Measurements from ENCODE around the gene CEACAM16. TPM values are rescaled to one million over a fixed set of nuclear protein-coding genes. Genes with fewer than 3 reads are reported as not detected.
"Not testable (repeated sequence)": the region's sequence is repeated elsewhere in the genome, so short reads cannot be mapped to it uniquely, and the experiment has no call there.

Gene CEACAM16
- total and polyA plus RNA-seq, 4 donors = 0.36 TPM; not detected in 3

DNA sequence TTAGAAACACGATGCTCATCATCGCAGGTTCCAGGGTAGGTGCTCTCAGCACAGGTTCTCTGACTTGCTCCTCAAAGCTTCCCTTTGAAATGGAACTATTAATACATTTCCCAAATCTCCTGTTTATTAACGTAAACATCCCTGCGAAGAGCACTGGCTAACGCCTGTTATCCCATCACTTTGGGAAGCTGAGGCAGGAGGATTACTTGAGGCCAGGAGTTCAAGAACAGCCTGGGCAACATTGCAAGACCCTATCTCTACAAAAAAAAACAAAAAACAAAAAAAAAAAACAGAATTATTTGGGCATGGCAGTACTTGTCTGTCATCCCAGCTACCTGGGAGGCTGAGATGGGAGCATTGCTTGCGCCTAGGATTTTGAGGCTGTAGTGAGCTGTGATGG, 18.7 kb downstream of the CEACAM16 start:
- Histone ChIP-seq H3K9me3 (ENCODE audit: control insufficient read depth, low read length) (no peaks in the 10 kb centered on the region), H3K4me1 (ENCODE audit: control insufficient read depth in 1 of 2, insufficient read depth in 2 of 2, low read length in 2 of 2) (no peaks in the 10 kb centered on the region), H3K27me3 (ENCODE audit: control insufficient read depth in 1 of 2, insufficient read depth in 2 of 2, low read length in 1 of 2) (no peaks in the 10 kb centered on the region), H3K4me3 (ENCODE audit: low read length in 2 of 2) (no peak overlapping the region), H3K36me3 (ENCODE audit: control insufficient read depth in 1 of 2, insufficient read depth in 2 of 2, low read length in 1 of 2) (no peaks in the 10 kb centered on the region), H3K27ac (ENCODE audit: low read depth in 1 of 2, low read length in 2 of 2) (no peak overlapping the region)
- 91 to 96% methylated on average over 6 of the region's 6 CpGs for WGBS, 2 donors
- no peak for ATAC-seq (ENCODE audit: low FRiP score)
- intact Hi-C loops (cut with DNase I) = no loop called here
- DNase-seq = no peak

DNA sequence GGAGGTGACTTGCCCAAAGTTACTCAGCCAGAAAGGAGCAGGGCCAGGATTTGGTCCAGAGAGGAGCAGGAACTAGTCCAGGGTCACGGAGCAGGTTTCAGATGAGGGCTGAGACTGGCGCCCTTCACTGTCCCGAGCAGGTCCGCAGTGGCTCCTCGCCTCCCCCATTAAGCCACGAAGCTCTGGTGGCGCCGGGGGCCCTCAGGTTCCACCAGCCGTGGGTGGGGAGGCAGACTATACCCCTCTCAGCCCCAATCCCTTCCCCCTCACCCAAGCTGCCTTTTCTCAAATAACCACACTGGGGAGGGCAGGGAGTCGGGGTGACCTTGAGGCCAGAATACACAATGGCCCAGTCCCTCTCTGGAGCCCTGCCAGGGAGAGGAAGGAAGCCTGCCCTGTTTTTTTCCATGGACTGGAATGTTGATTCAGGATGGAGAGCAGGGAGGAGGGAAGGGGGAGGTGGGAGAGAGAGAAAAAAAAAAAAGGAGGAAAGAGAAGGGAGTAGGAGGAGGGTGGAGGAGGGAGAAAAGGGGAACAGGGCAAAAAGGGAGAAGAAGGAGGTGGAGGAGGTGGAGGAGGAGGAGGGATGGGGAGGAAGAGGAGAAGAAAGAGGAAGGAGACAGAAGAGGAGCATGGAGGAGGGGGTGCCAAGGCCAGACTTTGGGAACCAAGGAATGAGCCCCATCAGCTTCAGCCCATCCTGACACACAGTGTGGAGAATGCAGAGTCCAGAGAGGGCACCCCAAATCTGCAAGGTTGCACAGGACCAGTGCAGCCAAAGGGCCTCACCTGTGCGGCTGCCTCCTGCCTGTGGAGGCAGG, 19.7 kb downstream of the CEACAM16 start:
- peak; percentile 83 for ATAC-seq (ENCODE audit: low FRiP score)
- Histone ChIP-seq H3K9me3 (ENCODE audit: control insufficient read depth, low read length) (no peaks in the 10 kb centered on the region), H3K4me1 (ENCODE audit: control insufficient read depth in 1 of 2, insufficient read depth in 2 of 2, low read length in 2 of 2) (no peaks in the 10 kb centered on the region), H3K36me3 (ENCODE audit: control insufficient read depth in 1 of 2, insufficient read depth in 2 of 2, low read length in 1 of 2) (no peaks in the 10 kb centered on the region), H3K27ac (ENCODE audit: low read depth in 1 of 2, low read length in 2 of 2) (peak overlapping the region in 1 of 2 donors; percentile 39), H3K27me3 (ENCODE audit: control insufficient read depth in 1 of 2, insufficient read depth in 2 of 2, low read length in 1 of 2) (no peaks in the 10 kb centered on the region), H3K4me3 (ENCODE audit: low read length in 2 of 2) (no peak overlapping the region)
- intact Hi-C loops (cut with DNase I) = no loop called here
- peak; percentile 87 to 91 for DNase-seq
- WGBS, 2 donors = 9 to 11% methylated on average over 11 of the region's 11 CpGs

DNA sequence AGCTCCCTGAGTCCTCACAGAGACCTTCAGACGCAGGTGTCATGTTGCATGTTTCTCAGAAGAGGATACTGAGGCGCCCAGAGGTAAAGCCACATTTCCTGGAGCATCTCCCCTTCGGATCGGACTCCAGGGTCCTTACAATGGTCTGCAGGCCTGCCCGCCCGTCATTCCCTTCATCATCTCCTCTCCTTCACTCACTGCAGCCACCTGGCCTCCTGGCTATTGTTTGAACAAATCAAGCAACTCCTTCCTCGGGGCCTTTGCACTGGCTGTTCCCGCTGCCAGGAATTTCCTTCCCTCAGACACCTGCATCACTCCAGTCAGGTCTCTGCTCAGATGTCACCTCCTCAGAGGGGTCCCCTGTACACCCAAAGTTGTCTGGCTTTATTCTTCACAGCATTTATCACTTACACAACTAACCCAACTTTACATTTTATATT, 20.3 kb downstream of the CEACAM16 start:
- Histone ChIP-seq H3K4me3 (ENCODE audit: low read length in 2 of 2) (no peak overlapping the region), H3K36me3 (ENCODE audit: control insufficient read depth in 1 of 2, insufficient read depth in 2 of 2, low read length in 1 of 2) (no peaks in the 10 kb centered on the region), H3K9me3 (ENCODE audit: control insufficient read depth, low read length) (no peaks in the 10 kb centered on the region), H3K4me1 (ENCODE audit: control insufficient read depth in 1 of 2, insufficient read depth in 2 of 2, low read length in 2 of 2) (no peaks in the 10 kb centered on the region), H3K27me3 (ENCODE audit: control insufficient read depth in 1 of 2, insufficient read depth in 2 of 2, low read length in 1 of 2) (no peaks in the 10 kb centered on the region), H3K27ac (ENCODE audit: low read depth in 1 of 2, low read length in 2 of 2) (peak overlapping the region in 1 of 2 donors; percentile 3)
- no peak for DNase-seq
- no peak for ATAC-seq (ENCODE audit: low FRiP score)
- 76 to 78% methylated on average over 8 of the region's 8 CpGs for WGBS, 2 donors
- intact Hi-C loops (cut with DNase I) = no loop called here

DNA sequence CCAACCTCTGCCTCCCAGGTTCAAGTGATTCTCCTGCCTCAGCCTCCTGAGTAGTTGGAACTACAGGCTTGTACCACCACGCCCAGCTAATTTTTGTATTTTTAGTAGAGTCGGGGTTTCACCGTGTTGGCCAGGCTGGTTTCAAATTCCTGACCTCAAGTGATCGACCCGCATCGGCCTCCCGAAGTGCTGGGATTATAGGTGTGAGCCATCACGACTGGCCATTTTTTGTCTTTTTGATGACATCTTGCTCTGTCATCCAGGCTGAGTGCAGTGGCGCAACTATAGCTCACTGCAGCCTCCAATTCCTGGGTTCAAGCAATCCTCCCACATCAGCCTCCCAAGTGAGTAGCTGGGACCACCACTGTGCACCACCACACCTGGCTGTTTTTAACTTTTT, 21.4 kb downstream of the CEACAM16 start:
- not testable (repeated sequence) for H3K9me3 ChIP-seq (ENCODE audit: control insufficient read depth, low read length); H3K4me1 ChIP-seq (ENCODE audit: control insufficient read depth in 1 of 2, insufficient read depth in 2 of 2, low read length in 2 of 2); H3K27me3 ChIP-seq (ENCODE audit: control insufficient read depth in 1 of 2, insufficient read depth in 2 of 2, low read length in 1 of 2); H3K4me3 ChIP-seq (ENCODE audit: low read length in 2 of 2); H3K36me3 ChIP-seq (ENCODE audit: control insufficient read depth in 1 of 2, insufficient read depth in 2 of 2, low read length in 1 of 2); DNase-seq; H3K27ac ChIP-seq (ENCODE audit: low read depth in 1 of 2, low read length in 2 of 2); ATAC-seq (ENCODE audit: low FRiP score)
- intact Hi-C loops (cut with DNase I) = loop anchor here (5.0 kb wide), 3 partner anchors 33 to 122 kb away; no protein-coding TSS in a partner anchor
- WGBS, 2 donors = 95 to 98% methylated on average over 9 of the region's 9 CpGs

DNA sequence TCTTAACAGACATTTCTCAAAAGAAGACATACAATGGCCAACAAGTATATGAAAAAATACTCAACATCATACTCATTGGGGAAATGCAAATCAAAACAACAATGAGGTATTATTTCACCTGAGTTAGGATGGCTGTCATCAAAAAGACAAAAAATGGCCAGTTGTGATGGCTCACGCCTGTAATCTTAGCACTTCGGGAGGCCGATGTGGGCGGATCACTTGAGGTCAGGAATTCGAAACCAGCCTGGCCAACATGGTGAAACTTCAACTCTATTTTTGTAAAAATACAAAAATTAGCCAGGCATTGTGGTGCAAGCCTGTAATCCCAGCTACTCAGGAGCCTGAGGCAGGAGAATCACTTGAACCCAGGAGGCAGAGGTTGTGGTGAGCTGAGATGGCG, 22.0 kb downstream of the CEACAM16 start:
- Histone ChIP-seq H3K9me3 (ENCODE audit: control insufficient read depth, low read length) (no peaks in the 10 kb centered on the region), H3K27me3 (ENCODE audit: control insufficient read depth in 1 of 2, insufficient read depth in 2 of 2, low read length in 1 of 2) (no peaks in the 10 kb centered on the region), H3K4me3 (ENCODE audit: low read length in 2 of 2) (no peak overlapping the region), H3K36me3 (ENCODE audit: control insufficient read depth in 1 of 2, insufficient read depth in 2 of 2, low read length in 1 of 2) (no peaks in the 10 kb centered on the region), H3K27ac (ENCODE audit: low read depth in 1 of 2, low read length in 2 of 2) (no peak overlapping the region), H3K4me1 (ENCODE audit: control insufficient read depth in 1 of 2, insufficient read depth in 2 of 2, low read length in 2 of 2) (no peaks in the 10 kb centered on the region)
- 39 to 41% methylated on average over 6 of the region's 6 CpGs for WGBS, 2 donors
- DNase-seq (no peak), ATAC-seq (ENCODE audit: low FRiP score) (no peak)
- intact Hi-C loops (cut with DNase I) = loop anchor here (5.0 kb wide), 3 partner anchors 34 to 121 kb away; no protein-coding TSS in a partner anchor

DNA sequence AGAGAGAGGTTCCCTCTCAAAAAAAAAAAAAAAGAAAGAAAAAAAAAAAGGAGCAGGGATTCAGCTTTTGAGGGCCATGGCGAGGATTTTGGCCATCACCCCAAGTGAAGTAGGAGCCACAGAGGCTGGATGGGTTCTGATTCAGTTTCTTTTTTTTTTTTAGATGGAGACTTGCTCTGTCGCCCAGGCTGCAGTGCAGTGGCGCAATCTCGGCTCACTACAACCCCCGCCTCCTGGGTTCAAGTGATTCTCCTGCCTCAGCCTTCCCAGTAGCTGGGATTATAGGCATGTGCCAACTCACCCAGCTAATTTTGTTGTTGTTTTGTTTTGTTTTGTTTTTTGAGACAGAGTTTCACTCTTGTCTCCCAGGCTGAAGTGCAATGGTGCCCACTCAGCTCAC, 22.4 kb downstream of the CEACAM16 start:
- H3K4me1 ChIP-seq (ENCODE audit: control insufficient read depth in 1 of 2, insufficient read depth in 2 of 2, low read length in 2 of 2); H3K27ac ChIP-seq (ENCODE audit: low read depth in 1 of 2, low read length in 2 of 2); H3K36me3 ChIP-seq (ENCODE audit: control insufficient read depth in 1 of 2, insufficient read depth in 2 of 2, low read length in 1 of 2); DNase-seq; H3K9me3 ChIP-seq (ENCODE audit: control insufficient read depth, low read length); ATAC-seq (ENCODE audit: low FRiP score); H3K27me3 ChIP-seq (ENCODE audit: control insufficient read depth in 1 of 2, insufficient read depth in 2 of 2, low read length in 1 of 2); H3K4me3 ChIP-seq (ENCODE audit: low read length in 2 of 2): not testable (repeated sequence)
- intact Hi-C loops (cut with DNase I) = loop anchor here (5.0 kb wide), 3 partner anchors 34 to 121 kb away; no protein-coding TSS in a partner anchor
- WGBS, 2 donors = 75 to 77% methylated on average over 5 of the region's 5 CpGs

DNA sequence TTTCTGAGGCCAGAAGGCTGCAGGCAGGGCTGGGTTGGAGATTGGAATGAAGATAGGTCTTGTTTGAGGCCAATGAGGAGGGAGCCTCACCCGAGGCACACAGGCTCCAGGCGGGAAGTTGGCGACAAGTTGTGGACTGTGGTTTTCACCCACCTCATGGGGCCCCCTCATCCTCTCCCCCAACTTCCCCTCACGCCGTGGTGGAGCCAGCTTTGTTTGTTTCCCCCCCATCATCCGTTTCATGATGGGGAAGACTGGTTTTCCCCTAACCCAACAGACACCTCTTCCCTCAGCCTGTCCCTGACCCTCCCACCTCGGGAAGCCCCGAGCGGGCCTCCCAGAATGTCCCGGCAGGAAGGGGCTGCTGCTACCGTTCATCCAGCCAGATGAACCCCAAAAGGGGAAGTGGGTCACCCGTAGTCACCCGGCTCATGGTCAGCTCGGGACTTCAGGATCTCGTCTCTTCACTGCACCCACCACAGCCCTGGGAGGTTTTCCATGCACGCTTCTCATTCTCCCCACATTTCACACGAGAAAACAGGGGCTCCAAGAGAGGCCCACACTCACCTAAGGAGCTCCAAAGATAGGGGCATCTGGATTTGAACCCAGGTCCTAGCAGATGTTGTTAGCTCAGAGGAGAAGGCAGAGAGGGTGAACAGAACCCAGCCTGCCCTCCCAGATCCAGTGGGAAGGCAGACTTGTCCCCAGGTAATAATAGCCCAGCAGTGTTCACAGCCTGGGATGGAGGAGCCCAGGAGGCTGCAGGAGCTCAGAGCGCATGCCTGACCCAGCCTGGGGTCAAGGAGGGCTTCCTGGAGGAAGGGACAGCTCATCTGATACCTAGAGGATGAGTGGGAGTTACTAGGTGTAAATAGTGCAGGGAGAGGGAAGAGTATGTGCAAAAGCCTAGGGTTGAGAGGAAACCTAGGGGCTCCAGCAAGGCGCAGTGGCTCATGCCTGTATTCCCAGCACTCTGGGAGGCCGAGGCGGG, 23.5 kb downstream of the CEACAM16 start:
- H3K27me3 ChIP-seq (ENCODE audit: control insufficient read depth in 1 of 2, insufficient read depth in 2 of 2, low read length in 1 of 2) = no peaks in the 10 kb centered on the region
- no peak overlapping the region for H3K4me3 ChIP-seq (ENCODE audit: low read length in 2 of 2)
- DNase-seq (peak in 1 of 2 donors; percentile 72), ATAC-seq (ENCODE audit: low FRiP score) (no peak)
- H3K27ac ChIP-seq (ENCODE audit: low read depth in 1 of 2, low read length in 2 of 2) = no peak overlapping the region
- intact Hi-C loops (cut with DNase I) = loop anchor here (5.0 kb wide), 3 partner anchors 35 to 120 kb away; no protein-coding TSS in a partner anchor
- H3K36me3 ChIP-seq (ENCODE audit: control insufficient read depth in 1 of 2, insufficient read depth in 2 of 2, low read length in 1 of 2) = no peaks in the 10 kb centered on the region
- WGBS, 2 donors = 72 to 76% methylated on average over 21 of the region's 21 CpGs
- no peaks in the 10 kb centered on the region for H3K4me1 ChIP-seq (ENCODE audit: control insufficient read depth in 1 of 2, insufficient read depth in 2 of 2, low read length in 2 of 2)
- no peaks in the 10 kb centered on the region for H3K9me3 ChIP-seq (ENCODE audit: control insufficient read depth, low read length)

DNA sequence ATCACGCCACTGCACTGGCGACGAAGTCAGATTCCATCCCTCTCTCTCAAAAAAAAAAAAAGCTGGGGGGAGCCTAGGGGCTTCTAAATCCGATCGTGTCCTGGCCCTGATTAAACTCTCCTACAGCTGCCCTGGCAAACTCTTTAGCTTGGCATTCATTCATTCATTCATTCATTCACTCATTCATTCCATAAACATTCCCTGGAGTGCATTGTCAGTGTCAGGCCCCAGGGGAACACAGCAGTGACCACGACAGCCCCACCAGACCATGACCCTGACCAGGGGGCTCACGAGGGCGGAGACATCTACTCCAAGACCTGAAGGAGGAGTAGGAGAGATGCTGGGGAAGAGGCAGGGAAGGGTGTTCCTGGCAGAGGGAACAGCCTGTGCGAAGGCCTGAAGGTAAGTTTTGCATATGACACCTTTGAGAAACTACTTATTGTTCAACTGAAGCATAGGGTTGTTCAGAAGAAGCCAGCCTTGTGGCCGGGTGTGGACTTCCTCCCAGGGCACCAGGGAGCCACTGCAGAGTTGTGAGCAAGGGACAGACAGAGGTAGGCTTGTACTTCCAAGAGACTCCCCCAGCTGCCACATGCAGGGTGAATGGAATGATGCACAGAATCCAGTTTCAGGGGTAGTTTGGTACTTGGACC, 24.5 kb downstream of the CEACAM16 start:
- 48 to 54% methylated on average over 10 of the region's 10 CpGs for WGBS, 2 donors
- ATAC-seq (ENCODE audit: low FRiP score) = peak; percentile 33
- Histone ChIP-seq H3K4me3 (ENCODE audit: low read length in 2 of 2) (no peak overlapping the region), H3K27ac (ENCODE audit: low read depth in 1 of 2, low read length in 2 of 2) (no peak overlapping the region), H3K4me1 (ENCODE audit: control insufficient read depth in 1 of 2, insufficient read depth in 2 of 2, low read length in 2 of 2) (no peaks in the 10 kb centered on the region), H3K36me3 (ENCODE audit: control insufficient read depth in 1 of 2, insufficient read depth in 2 of 2, low read length in 1 of 2) (no peaks in the 10 kb centered on the region), H3K27me3 (ENCODE audit: control insufficient read depth in 1 of 2, insufficient read depth in 2 of 2, low read length in 1 of 2) (no peaks in the 10 kb centered on the region), H3K9me3 (ENCODE audit: control insufficient read depth, low read length) (no peaks in the 10 kb centered on the region)
- DNase-seq = no peak
- intact Hi-C loops (cut with DNase I) = loop anchor here (5.0 kb wide), 3 partner anchors 34 to 119 kb away; no protein-coding TSS in a partner anchor
